ENCODE measurements around the gene ZCCHC7.

ZCCHC7 gene

GRCh38 chr9:37342493-37342892 lies 222.1 kb downstream of the ZCCHC7 start:
- DNase-seq = no peak

DNA sequence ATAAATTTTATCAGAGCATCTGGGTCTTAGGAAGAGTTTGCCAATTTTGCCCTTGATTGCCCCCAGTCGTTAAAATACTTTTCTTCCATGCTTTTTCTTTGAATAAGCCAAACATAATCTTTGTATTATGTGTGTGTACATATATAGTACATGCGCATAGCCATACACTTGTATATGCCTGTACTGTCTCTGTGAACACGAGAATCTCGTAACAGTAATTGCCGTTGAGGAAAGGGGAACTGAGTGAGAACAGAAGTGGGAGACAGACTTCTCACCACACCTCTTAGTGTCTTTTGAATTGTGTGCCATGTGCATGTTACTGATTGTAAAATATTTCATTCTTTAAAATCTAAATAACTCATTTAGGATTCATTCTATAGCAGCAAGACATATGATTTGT lies 222.5 kb downstream of the ZCCHC7 start:
- no peak for DNase-seq

DNA sequence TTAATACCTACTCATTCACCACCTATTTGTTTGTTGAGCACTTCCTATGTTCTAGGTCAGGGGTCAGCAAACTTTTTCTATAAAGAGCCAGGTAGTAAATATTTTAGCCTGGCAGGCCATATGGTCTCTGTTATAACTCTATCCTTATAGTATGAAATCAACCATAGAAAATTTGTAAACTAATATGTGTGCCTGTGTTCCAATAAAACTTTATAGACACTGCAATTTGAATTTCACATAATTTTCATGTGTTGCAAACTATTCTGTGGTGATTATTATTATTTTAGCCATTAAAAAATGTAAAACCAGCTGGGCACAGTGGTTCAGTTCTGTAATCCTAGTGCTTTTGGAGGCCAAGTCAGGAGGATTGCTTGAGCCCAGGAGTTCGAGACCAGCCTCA lies 223.3 kb downstream of the ZCCHC7 start:
- no peak for DNase-seq

DNA sequence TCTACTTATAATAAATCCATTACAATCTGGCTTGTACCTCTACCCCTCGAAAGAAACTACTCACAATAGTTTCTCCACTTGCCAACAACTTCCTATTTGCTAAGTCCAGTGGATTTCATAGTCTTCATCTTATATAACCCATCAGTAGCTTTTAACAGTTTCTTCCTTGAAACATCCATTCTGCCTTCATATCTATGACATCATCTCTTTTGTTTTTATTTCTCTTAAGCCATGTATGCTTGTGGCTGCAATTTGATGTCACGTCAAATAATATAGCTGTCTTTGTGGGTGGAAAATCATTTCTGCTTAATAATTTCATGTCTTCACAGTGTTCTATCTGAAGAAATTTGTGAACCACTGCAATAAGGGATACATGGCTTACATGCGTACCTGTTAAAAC lies 224.7 kb downstream of the ZCCHC7 start:
- DNase-seq = no peak

DNA sequence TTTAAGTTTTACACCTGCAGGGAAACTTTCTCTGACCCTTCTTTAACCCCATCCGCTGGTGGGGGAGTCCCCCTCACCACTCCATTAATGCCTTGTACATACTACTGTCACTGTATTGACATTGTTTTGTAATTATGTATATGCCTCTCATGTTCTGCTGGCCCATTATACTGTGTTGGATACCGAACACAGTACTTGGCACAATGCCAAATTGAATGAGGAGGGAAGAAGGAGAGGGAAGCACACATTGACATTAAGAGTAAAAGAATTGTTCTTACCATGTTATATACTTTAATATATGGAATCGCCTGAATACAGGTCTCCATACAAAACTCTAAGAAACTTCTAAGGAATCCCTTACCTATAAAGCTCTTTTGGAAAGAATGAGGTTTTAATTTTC lies 228.5 kb downstream of the ZCCHC7 start:
- DNase-seq = no peak

- DNase-seq = no peak
Observed at GRCh38 chr9:37350486-37351190, 230.3 kb downstream of the ZCCHC7 start.

GRCh38 chr9:37353791-37354190 lies 233.4 kb downstream of the ZCCHC7 start:
- DNase-seq = no peak

- no peak for DNase-seq
Observed at GRCh38 chr9:37362430-37362829, 242.1 kb downstream of the ZCCHC7 start.

DNA sequence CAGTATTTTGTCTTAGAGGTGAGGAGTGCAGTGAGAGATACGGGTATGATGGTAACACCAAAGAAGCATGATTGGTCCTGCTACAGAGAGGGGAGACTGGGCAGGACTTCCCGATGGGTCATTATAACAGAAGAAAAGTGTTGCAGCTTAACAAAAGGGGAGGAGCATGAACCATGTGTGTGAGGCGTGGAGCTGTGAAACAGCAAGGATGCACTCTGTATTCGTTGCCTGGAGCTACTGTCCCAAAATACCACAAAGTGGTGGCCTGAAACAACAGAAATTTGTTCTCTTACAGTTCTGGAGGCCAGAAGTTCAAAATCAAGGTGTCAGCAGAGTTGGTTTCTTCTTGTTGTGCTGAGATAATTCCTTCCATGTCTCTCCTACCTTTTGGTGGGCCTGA lies 242.8 kb downstream of the ZCCHC7 start:
- no peak for DNase-seq

DNA sequence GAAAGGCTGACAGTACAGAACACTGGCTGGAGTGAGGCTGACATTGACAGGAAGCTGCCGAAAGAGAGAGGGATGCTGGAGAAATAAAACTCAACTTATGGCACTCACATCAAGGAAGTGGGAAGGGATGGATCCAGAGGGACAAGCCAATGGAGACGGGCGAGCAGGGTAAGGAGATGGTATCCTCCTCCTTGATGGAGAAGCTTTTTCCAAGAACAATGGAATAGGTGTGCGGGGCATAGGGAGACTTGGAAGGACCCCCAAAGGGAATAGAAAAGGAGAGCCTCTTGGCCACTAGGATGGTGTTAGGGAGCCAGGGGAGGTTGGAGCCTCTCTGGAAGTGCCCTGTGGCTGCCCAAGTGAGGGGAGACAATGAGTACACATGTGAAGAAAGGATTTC lies 243.8 kb downstream of the ZCCHC7 start:
- DNase-seq = no peak

DNA sequence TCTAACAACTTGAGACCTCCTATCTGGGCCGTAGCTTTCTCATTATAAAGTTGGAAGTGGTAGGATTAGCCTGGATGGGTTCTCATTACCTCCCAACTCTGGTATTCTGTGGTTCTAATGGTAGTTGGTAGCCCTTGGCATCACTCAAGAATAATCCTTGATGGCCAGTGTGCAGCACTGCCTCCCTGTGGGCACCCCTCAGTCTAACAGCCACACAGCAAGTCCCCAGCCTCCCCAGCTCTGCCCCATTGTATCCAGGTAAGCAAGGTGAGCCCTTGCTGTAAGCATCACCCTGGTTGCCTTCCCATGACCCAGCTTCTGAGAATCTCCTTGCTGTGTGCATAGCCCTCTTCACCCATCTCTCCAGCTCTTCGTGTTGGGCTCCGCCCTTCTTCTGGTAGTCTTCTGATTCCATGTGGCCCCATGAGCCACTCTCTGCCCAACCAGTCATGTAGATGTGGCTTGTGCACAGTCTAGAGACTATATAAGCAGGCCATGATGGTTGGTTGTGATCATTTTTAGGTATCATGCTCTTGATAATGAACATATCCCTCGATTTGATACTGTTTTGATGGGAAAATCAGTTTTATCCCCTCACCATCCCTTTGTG lies 244.5 kb downstream of the ZCCHC7 start:
- no peak for DNase-seq

- no peak for DNase-seq
Observed at GRCh38 chr9:37369671-37370070, 249.3 kb downstream of the ZCCHC7 start.

- no peak for DNase-seq
Observed at GRCh38 chr9:37370282-37370681, 249.9 kb downstream of the ZCCHC7 start.

- DNase-seq = no peak
Observed at GRCh38 chr9:37370968-37371563, 250.7 kb downstream of the ZCCHC7 start.

DNA sequence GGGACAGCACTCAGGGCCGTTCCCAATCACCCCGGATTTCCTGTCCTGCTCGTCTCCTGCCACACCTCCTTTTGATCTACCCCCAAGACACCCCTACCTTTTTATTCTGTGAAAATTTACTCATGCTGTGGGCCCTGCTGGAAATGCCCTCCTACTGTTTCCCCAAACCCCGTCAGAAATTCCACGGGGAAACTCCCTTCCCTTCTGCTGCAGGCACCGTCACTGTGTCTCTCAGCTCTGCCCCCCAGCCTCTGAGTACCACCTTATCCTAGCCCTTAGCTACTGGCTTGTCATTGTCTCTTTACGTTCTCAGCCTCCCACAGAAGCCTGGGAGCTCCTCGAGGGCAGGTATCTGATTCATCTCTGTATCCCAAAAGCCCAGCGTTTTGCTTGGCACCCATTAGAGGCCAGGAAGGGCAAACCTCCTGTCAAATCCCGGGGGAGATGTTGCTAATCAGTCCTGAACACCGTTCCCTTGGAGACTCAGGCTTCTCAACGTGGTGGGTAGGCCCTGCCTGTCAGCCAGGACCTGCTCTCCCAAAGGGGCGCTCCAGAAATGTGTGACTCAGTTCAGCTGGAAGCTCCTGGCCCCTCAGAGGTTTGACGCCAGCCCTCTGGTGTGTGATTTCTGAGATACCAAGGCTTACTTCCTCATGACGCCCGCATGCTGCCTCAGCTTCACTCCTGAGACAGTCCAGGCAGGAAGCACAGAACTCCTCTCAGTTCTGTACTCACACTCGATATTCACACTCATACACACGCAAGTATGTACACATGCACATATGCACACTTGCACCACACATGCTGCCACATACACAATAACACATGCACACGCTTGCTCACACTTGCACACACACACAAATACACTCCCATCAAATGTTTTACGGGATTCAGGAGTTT lies 251.4 kb downstream of the ZCCHC7 start:
- no peak for DNase-seq

- no peak for DNase-seq
Observed at GRCh38 chr9:37372839-37373238, 252.5 kb downstream of the ZCCHC7 start.

DNA sequence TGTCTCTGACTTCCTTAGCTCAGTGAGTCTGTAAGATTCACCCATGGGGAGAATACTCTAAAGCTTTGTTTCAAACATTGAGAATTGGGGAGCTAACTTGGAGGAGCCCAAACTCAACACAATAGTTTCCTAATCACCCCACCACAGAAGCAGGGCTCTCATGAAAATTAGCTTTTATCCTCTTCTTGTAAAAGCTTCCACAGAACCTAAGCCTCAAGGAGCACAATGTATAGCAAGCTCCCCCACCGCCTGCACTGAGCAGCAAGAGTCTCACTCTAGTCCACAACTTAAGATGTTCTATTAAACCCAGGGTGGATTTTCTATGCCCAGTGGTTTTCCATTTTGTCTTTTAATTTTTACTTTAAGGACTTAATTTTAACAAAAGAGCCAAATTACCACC lies 253.2 kb downstream of the ZCCHC7 start:
- DNase-seq = no peak

- DNase-seq = no peak
Observed at GRCh38 chr9:37374892-37375291, 254.5 kb downstream of the ZCCHC7 start.

GRCh38 chr9:37377688-37378612 lies 257.6 kb downstream of the ZCCHC7 start:
- no peak for DNase-seq

GRCh38 chr9:37378613-37379004 lies 258.2 kb downstream of the ZCCHC7 start:
- no peak for DNase-seq

GRCh38 chr9:37379835-37380234 lies 259.5 kb downstream of the ZCCHC7 start:
- DNase-seq = no peak

DNA sequence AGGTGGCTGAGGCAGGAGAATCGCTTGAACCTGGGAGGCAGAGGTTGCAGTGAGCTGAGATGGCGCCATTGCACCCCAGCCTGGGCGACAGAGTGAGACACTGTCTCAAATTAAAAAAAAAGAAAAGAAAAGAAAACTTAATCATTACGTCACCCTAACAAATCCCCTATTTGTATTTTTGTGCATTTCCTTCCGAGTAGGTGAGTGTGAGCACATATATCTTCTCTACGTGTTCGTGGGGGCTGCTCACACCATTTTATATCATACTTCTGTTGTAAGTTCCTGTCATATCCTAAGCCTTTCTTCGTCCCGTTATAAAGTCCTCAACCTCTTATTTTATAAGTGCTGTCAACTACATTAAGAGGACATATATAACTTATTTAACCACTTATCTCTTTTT lies 260.2 kb downstream of the ZCCHC7 start:
- no peak for DNase-seq
